Left forelimb (tissue), 1 donor: ENCODE results near the gene RAB33B.
"Not testable (repeated sequence)": the region's sequence is repeated elsewhere in the genome, so short reads cannot be mapped to it uniquely, and the experiment has no call there.

ENCODE experiments used
- DNase-seq: peaks from one replicate; pipeline ENCODE4 v3.0.0-alpha.2; 2018; ENCODE audit warnings: low spot score

The RAB33B gene

DNA sequence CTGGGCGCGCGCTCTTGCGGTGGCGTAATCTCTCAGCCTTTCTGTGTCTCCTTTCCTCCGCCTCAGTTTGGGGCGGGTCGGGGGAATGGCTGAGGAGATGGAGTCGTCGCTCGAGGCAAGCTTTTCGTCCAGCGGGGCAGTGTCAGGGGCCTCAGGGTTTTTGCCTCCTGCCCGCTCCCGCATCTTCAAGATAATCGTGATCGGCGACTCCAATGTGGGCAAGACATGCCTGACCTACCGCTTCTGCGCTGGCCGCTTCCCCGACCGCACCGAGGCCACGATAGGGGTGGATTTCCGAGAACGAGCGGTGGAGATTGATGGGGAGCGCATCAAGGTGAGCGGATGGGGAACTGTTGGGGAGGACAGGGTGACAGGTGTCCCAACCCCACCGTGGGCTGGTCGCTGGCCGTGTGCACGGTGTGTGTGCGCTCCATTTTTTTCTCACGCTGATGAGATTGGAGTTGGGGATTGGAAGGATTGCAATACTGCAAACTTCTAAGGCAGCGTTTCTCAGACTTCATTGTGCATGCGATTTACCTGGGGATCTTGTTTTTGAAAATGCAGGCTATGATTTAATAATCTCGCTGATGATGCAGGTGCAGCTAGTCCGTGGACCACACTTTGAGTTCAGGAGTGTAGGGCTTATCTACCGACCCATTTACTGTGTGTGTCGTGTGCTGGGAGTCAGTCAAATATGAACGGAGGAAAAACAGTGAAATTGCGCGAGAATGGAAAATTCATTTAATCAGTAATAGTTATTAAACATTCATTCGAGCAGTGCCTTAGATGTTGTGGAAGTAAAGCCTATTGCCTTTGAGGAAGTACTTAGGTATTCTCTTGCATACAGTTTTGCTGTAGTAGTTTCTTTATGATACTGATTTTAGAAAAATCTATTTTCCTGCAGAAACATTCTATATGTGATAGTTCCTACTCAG is at the start of gene RAB33B:
TSS of gene RAB33B (plus strand) at position 11 of the 935 bp plus-strand sequence. CDS start at position 86, 75 bp downstream.
- DNase-seq, result no peak

DNA sequence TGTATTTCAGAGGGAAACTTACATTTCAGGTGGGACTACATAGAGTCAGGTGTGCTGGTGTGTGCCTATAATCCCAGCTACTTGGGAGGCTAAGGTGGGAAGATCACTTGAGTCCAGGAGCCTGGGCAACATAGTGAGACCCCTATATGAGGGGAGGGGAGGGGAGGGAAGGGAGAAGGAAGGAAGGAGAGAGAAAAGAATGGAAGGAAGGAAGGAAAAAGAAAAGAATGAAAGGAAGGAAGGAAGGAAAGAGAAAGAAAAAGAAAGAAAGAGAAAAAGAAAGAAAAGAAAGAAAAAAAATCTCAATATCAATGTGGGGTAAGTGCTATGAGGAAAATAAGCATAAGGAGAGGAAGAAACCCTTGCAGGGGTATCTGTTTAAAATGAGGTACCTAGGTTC is 43.6 kb upstream of the RAB33B start:
- no peak for DNase-seq

DNA sequence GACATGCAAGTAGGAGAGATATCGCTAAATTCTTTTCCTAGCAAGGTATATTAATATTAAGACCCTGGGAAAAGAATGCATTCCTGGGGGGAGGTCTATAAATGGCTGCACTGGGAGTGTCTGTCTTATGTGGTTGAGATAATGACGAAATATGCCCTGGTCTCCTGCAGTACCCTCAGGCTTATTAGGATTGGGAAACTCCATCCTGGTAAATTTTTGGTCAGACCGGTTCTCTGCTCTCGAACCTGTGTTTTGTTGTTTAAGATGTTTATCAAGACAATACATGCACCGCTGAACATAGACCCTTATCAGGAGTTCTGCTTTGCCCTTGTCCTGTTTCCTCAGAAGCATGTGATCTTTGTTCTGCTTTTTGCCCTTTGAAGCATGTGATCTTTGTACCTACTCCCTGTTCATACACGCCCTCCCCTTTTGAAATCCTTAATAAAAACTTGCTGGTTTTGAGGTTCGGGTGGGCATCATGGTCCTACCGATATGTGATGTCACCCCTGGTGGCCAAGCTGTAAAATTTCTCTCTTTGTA is 39.2 kb upstream of the RAB33B start:
- not testable (repeated sequence) for DNase-seq

DNA sequence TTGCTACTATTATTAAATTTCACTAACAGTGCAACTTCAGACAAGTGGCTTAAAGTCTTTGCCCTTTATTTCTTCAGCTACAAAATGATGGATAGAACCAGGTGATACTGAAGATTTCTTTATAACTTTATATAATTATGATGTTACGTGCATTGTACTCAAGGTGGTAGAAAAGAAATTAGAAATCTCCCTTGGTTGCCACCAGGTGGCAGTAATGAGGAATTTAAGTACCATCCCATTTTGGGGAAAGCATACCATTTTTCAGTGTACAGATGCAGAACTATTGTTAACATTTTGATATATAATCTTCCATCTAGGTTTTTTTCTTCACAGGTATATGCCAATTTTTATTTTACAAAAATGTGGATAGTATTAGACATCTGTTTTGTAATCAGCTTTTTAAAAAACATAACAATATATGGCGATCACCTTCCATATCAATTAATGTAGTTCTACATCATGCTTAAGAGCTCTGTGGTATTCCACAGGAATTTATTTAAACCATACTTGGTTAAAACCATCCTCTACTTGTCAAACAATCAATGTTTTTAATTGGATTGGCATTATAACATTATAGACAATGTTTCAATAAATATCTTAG is 37.7 kb upstream of the RAB33B start:
- no peak for DNase-seq

DNA sequence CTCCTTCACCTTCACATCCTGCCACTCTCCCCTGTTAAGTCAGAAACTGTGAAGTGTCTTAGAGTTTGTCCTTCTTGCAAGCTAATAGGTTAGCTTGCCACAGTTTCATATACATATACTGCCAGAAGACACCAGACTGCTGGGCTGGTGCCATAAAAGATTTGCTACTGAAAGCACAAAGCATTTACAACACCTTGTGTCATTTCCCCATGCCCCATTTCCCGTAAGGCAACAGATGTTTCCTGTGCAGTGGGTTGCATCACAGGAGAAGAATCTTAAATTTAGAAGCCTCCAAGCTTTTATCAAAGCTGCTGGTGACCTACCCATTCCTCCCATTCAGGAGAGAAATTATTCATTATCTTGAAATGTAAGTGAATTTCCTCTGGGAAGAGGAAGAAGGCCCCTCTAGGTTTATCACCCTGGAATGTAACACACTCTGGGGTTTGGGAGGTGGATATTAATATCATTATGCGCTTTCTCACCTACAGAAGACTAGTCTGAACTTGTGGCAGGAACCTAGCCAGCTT is 34.5 kb upstream of the RAB33B start:
- no peak for DNase-seq

DNA sequence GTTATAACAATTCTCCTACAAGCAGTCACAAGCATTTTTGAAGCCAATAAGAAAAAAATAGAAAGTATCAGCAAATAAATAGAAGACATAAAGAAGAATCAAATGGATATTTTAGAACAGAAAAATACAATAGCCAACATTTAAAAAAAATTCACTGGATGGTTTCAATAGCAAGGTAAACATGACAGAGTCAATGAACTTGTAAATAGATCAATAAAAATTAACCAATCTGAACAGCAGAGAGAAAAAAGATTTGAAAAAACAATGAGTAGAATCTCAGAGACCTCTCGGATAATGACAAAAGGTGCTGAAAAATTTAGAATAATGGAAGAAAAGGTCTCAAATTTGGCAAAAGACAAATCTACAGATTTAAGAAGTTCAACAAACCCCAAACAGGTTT is 33.3 kb upstream of the RAB33B start:
- no peak for DNase-seq

DNA sequence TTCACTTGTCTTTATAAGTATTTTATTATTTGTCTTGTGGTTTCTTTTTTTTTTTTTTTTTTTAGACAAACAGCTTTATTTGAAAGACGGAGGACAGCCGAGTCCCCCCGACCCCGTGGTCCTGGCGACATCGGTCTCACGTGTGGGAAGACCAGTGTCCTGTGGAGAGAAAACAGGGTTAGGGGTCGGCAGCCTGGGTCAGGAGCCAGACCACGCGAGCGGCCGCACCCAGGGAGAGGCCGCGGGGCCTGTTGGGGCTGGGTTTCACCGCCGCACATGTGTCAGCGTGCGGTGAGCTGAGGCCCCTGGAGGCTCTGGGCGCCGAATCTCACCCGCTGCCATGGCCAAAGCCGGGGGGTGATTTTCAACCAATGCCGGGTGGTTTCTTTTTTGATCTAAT is 17.8 kb upstream of the RAB33B start:
- DNase-seq, result no peak

DNA sequence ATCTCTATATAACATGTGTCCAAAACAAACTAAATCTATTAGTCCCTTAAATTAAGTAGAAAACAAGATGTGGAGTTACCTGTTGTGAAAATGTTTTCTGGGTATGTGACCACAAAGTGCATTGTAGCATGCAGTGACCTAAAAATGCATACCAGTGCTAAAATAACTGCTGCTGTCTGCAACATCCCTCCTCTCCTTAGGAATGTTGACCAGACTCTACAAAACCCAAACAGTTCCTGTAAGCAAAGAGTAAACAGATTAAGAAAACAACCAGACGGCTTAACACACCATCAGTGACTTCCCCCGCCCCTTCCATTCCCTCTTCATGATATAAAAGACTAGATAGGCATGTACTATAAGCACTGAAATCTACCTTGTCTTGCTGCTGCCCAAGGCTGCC is 15.8 kb upstream of the RAB33B start:
- no peak for DNase-seq

DNA sequence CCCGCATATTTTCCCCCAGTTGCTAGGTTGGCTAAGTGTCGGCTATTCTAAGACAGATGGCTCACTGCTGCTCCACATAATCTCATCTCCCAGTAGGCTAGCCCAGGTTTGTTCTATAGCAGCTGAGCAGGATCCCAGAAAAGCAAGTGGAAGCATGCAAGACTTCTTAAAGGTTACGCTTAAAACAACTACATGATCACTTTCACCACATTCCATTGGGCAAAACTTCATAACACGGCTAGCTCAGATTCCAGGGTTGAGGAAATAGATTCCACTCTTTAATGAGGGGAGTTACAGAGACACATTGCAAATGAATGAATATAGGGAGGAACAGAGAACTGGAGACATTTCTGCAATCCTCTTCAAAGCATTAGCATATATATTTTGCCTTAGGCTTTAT is 12.9 kb upstream of the RAB33B start:
- no peak for DNase-seq

DNA sequence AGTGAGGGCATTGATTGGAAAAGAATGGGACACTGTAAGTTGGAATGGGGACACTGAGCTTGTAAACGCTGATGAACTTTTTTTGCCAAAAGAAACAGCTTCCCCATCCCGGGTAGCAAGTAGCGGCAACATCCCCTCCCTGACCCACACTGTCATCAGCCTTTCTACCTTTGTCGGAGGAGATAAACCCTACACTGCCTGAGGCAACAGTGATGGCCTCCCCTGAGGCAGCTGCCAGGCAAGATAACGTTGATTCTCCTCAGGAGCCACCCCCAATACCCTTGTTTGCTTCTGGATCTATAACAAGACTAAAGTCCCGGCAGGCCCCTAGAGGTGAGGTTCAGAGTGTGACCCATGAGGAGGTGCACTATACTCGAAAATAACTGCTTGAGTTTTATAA is 10.3 kb upstream of the RAB33B start:
- no peak for DNase-seq

DNA sequence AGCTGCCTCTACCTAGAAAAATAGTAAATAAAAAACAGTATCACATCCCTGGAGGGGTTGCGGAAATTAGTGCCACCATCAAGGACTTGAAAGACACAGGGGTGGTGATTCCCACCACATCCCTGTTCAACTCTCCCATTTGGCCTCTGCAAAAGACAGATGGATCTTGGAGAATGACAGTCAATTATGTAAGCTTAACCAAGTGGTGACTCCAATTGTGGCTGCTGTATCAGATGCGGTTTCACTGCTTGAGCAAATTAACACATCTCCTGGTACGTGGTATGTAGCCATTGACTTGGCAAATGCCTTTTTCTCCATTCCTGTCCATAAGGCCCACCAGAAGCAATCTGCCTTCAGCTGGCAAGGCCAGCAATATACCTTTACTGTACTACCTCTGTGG is 9.0 kb upstream of the RAB33B start:
- not testable (repeated sequence) for DNase-seq

DNA sequence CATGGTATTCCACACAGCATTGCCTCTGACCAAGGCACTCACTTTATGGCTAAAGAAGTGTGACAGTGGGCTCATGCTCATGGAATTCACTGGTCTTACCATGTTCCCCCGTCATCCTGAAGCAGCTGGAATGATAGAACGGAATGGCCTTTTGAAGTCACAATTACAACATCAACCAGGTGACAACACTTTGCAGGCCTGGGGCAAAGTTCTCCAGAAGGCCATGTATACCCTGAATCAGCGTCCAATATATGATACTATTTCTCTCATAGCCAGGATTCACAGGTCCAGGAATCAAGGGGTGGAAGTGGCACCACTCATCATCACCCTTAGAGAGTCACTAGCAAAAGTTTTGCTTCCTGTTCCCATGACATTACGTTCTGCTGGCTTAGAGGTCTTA is 6.8 kb upstream of the RAB33B start:
- DNase-seq, result not testable (repeated sequence)

DNA sequence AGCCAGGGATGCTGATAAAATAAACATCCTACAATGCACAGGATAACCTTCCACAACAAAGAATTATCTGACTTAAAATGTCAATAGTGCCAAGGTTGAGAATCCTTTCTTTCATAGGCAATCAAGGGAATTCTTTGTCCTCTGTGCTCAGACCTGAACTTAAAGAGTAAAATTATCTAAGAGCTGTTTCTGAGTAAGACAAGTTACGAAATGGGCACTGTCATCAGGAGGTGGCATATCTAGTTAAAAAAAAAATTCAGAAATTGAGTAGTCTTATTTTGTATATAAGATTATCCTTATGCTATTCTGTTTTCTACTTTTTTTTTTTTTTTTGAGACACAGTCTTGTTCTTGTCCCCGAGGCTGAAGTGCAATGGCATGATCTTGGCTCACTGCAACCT is 3.3 kb upstream of the RAB33B start:
- DNase-seq, result no peak

DNA sequence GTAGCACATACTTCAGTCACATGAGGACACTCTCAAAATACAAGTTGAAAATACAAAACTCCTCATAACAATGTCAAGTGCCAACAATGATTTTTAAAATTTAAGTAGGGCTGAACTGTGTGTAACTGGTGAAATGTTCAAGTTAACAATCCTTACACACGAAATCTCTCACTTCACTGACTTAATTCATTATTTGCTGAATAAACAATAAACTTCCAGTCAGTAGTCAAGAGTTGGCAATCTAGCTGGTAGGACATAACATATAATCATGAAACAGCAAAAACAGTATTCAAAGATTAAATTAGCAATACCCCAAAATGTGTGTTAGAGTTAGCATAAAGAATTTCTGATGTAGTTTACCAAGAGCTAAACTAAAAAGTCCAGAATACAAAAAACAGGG is 1.9 kb upstream of the RAB33B start:
- no peak for DNase-seq

DNA sequence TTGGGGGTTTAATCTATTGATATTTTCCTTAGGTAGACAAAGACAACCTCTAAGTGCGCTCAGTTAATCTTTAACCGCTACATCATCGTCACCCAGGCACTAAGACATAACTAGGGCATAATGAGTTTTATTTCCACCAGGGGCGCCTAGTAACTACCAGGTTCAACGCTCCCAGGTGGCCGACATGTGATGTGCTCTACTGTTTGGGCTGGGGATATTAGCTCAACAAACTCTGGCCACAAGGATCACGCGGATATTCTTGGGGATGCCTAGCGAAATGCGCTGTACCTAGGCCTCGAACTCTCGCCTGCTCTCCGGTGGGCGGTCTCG is 915 bp upstream of the RAB33B start:
- DNase-seq, result no peak

DNA sequence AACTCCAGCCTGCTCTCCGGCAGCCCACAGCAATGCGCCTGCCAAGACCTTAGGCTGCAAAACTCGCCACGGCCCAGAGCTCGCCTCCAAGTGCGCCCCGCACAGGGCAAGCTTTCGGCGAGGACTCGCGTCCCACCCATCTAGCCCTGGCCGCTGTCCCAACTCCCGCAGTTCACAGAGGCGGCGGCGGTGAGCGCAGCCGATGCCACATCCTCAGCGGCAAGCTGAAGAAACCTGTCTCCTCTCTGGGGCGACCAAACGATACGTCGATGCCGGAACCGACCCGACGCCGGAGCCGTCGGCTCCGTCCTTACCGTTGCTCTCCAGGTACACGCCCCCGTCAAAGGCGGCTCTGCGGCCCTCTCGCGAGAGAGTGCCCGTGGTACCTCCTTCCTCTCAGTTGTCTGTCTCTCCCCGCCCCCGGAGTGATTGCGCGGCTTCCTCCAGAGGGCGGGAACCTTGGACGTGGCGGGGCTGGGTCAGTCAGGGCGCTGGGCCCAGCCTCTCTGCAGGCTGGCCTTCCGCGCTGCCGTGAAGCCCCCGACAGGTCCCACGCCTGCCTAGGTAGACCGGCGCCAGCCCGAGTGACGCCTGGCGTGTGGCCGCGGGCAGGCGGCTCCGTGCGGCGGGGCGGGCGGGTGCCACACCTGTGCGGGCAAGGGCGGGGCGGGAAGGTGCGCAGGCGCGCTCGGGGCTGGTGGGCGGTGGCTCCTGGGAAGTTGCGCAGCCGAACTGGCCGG is 380 bp upstream of the RAB33B start:
- DNase-seq, result peak; percentile 99

DNA sequence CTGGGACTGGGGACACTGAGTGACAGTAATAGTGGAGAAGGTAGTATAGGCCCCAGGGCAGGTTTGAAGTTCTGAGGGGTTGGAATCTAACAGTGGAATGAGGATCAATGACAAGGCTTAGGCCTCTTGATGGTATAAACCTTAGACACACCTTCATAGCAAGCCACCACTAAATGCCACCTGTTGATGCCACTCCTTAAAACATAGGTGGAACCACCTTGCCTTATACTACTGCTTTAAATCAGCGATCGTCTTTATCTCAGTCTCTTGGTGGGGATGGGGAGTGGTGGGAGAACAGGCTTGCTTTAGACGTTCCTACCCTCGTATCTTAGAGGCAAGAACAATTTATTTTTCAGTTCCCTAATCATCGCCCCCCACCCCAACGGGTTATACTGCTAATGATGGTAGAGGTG is 1.2 kb downstream of the RAB33B start:
- no peak for DNase-seq

DNA sequence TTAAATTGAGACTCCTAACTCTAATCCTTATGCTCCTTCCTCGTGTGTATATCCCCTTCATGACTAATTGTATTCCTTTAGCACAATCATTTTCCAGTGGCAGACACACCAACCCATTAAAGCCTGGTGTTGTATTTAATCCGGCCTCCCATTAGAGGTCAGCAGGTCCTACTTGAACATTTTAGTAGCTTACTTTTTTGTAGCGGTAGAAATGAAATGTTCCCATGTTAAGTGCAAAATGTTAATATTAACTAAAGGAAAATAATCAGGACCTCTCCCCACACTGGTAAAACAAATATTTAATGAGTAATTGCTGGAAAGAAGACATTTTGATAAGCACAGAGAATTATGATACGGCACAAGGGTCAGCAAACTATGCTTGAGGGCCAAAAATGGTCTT is 3.4 kb downstream of the RAB33B start:
- DNase-seq, result no peak

DNA sequence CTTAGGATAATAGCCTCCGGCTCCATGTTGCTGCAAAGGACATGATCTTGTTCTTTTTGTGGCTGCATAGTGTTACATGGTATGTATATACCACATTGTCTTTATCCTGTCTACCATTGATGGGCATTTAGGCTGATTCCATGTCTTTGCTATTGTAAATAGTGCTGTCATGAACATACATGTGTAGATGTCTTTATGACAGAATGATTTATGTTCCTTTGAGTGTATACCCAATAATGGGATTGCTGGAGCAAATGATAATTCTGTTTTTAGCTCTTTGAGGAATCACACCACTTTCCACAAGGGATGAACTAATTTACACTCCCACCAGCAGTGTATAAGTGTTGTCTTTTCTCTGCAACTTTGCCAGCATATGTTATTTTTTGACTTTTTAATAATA is 4.6 kb downstream of the RAB33B start:
- no peak for DNase-seq

DNA sequence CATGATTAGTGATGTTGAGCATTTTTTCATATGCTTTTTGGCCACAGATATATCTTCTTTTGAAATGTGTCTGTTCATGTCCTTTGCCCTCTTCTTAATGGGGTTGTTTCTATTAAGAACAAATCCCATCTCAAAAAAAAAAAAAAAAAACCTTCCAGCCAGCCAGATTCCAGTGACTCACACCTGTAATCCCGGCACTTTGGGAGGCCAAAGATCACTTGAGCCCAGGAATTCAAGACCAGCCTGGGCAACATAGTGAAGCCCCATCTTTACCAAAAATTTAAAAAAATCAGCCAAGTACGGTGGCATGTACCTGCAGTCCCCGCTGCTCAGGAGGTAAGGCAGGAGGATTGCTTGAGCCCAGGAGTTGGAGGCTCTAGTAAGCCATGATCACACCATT is 5.1 kb downstream of the RAB33B start:
- no peak for DNase-seq

DNA sequence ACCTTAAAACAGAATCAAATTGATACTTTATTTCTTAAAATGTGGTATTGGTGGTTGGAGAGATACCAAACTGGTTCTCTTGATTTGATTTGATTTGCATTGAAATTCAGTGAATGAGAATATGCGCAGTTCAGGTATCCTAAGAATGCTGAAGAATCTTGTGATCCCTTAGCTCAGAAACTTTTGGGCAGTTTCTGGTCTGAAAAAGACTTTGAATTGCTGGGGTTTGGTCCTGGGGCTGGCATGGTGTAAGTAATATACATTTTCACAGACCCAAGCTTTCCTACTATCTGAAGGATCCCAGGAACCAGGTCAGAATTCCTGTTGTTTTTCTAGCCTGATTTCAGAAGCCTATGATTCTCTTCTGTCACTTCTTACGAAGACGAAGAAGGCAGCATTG is 6.6 kb downstream of the RAB33B start:
- DNase-seq, result no peak

DNA sequence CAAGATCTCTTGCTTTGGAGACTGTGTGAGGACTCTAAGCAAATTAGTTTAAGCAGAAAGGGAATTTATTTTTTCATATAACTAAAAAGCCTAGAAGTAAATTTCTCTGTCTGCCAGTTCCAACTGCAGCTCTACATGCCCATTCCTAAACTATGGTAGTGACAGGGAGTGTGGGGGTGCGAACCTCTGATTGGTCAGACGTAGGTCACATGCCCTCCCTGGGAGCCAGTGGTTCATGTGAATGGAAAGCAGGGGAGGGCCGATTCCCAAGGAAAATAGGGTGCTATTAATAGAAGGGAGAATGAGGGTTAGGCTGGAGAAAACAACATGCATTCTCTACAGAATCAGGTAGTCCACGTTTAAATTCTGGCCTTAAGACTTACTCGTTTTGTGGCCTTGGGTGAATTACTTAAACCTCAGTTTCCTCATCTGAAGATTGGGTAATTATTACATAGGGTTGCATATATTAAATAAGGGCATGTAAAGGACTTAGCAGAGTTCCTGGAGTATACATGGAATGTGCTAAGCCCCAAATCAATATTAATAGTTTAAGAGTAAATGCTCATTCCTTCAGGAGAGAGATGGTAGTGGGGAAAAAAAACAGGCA is 7.2 kb downstream of the RAB33B start:
- no peak for DNase-seq
